Choroid plexus epithelial cell (primary cell): Measurements from ENCODE around the gene ADORA2A.

Experiments used
- DNase-seq: peaks from one replicate; pipeline ENCODE4 v3.0.0-alpha.2; 2010; ENCODE audit warnings: low read depth
- H3K4me3 ChIP-seq: 2 replicates; pipeline ENCODE4 v1.5.1; 2011; ENCODE audit warnings: low read depth, mild to moderate bottlenecking, control low read depth, low read length, moderate library complexity
- TF ChIP-seq, protein P1 (sequence below): conservative IDR thresholded peaks from 2 replicates; pipeline ENCODE4 v1.5.1; 2011; ENCODE audit warnings: low read depth, mild to moderate bottlenecking, control low read depth, inconsistent platforms, low read length, moderate library complexity

The ADORA2A gene

DNA sequence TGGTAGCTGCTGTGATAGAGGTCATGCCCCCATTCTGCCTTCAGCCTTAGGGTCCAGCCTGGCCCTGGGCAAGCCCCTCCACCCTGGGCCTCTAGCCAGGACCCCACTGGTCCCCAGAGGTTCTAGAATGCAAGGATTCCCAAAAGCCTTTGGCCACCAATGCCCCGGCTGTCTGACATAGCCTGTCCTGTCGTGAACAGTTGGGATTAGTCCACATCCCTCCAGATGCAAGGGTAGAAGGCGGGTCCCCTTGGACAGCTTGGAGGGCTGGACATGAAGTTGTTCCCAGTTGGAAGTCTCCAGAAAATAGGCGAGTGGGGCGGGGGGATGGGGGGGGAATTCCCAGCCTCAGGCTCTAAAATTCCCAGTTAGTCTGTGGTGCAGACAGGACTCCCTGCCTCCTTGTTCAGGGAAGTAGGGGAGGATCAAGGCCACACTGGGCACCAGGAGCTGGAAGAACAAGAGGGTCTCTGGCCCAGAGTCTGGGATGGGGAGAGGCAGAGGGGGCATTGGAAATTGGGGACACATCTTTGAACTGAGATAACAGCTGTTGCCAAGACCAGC lies 5.2 kb upstream of the ADORA2A start:
- TF ChIP-seq, protein P1, sequence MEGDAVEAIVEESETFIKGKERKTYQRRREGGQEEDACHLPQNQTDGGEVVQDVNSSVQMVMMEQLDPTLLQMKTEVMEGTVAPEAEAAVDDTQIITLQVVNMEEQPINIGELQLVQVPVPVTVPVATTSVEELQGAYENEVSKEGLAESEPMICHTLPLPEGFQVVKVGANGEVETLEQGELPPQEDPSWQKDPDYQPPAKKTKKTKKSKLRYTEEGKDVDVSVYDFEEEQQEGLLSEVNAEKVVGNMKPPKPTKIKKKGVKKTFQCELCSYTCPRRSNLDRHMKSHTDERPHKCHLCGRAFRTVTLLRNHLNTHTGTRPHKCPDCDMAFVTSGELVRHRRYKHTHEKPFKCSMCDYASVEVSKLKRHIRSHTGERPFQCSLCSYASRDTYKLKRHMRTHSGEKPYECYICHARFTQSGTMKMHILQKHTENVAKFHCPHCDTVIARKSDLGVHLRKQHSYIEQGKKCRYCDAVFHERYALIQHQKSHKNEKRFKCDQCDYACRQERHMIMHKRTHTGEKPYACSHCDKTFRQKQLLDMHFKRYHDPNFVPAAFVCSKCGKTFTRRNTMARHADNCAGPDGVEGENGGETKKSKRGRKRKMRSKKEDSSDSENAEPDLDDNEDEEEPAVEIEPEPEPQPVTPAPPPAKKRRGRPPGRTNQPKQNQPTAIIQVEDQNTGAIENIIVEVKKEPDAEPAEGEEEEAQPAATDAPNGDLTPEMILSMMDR: no peak
- DNase-seq: no peak
- H3K4me3 ChIP-seq: no peak overlapping the region

DNA sequence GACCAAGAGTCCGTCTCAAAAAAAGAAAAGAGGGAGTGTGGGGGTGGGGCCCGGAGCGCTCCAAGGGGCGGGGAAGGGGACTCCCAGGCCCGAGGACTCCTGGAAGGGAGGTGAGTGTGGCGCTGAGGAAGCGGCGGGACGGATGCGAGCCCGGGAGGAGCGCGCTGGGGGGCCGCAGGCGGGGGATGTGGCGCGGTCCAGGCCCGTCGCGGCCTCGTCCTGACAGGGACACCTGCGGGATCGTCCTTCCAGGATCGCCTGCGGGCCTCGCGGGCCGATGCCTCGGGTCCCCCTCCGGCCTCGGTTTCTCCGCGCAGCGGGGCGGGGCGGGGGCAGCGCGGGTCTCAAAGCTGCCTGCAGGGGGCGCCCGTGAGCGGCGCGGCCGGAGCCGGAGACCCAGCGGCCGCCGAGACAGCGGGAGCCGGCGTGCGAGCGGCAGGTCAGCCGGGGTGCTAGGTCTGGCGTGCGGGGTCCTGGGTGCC lies 3.8 kb upstream of the ADORA2A start:
- peak overlapping the region; percentile 55 for H3K4me3 ChIP-seq
- DNase-seq: peak; percentile 24
- TF ChIP-seq, protein P1: peak; percentile 43

DNA sequence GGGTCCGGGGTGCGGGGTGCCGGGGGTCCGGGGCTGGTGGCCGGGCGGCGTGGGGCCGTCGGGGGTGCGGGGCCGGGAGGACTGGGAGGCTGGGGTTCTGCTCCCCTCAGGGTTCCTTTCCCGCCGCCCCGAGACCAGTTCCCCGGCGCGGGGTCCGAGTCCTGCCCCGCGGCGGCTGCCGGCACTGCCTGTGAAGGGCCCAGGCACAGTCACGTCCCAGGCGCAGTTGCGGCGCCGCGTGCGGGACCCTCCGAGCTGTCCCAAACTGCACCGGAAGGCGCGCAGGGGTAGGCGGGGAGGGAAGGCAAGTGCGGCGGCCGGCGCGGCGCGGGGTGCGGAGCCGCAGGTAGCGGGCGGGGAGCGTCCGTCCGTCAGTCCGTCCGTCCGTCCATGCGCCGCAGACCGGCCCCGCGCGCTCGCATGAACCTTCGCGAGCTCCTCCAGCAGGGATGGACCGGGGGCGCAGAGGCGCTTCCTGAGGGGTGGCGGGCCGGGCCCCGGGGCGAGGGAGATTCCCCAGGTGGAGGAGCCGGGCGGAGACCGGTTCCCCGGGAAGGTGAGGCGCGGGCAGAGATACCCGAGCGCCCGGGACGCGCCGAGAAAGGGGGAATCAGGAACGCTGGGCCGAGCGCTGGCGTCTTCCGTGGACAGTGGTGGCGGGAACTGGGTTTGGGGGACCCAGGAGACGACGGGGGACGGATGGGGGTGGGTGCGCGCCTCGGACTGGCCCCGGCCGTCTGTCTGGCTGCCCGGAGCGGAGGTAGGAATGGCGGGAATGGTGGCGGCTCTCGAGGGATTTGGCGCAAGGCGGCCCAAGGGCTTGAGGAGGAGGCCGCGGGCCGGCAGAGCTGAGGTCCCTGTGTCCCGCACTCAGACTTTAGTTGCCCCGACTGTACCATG lies 3.1 kb upstream of the ADORA2A start:
- TF ChIP-seq, protein P1: no peak
- DNase-seq: no peak
- H3K4me3 ChIP-seq: peak overlapping the region; percentile 55

DNA sequence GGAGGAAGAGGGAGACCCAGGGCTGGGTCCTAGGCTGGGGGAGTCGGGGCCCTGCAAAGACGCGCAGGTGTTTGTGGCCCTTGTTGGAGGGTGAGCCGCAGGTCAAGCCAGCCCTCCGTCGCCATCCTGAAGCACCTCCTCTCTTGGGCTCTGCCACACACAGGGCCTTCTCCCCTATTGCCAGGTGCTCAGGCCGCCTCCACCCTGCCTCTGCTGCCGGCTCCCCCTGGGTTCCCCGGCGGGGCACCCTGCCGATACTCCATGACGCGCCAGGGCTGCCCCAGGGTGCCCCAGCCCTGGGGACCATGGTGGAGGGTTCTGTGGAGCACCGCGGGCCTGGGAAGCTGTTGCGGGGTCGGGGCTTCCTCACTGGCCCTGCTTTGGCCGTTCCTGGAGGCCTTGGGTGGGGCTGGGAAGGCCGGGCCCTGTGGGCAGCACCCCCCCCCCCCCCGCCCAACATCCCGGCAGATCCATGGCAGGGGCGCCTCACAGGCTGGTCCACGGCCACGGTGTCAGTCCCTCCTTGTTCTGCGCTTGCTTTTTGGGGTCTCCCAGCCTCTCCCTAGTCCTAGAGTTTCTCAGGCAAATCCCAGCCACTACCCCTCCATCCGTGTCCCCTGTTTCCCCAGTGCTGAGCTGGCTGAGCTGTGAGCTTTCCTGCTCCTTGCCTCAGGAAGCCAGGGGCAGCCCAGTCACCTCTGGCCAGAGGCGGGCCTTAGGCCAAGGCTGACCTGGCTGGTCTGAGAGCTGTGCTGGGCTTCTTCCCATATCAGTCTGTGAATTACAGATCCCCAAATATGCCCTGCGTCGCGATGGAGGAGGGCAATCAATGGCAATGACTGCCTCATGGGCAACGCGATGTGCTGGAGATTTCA lies 2.3 kb upstream of the ADORA2A start:
- DNase-seq: no peak
- TF ChIP-seq, protein P1: no peak
- no peak overlapping the region for H3K4me3 ChIP-seq

DNA sequence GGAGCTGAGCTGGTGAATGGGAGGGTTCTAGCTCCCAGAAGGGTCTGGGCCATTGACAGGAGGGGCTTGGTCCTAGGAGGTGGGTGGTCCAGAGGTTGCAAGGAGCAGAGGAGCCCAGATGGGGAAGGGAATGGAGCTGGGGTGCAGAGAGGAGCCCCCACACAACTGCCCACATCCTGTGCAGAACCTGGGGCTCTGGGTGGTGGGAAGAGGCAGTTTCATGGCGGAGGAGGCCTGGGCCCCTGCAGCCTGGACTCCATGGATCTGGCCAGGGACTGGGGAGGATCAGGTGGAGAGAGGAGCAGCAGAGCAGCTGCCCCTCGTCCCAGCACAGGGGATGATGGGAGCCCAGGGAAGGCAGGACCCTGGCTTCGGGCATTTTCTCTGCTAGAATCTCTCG lies 963 bp upstream of the ADORA2A start:
- no peak overlapping the region for H3K4me3 ChIP-seq
- DNase-seq: no peak
- TF ChIP-seq, protein P1: no peak

DNA sequence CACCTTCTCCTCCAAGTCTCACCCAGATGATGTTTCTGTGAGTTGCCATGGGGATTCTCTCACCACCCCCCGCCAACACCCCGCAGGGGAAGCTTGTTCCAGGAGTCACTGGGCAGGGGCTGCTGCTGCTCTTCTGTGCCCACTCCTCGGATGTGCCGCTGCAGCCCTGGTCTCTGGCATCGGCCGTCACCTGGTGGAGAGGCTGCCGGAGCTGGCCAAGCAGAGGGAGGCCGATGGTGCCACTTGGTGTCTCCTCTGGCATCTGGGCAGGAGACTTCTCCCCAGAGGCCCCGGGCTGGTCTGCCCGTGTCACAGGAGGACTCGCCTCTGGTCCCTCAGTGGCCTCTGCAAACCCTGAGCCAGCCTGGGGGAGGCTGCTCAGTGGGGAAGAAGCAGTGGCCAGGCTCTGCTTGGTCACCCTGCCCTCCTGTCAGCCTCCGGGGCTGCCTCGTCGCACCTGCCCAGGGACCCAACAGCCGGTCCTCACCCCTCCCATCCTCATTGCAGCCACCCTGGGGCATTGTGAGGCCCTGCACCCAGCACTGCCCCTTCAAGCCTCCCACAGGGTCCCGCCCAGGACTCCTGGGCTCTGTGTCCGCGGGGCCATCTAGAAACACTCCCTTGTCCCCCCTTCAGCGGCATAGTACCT lies 424 bp upstream of the ADORA2A start:
- no peak for DNase-seq
- TF ChIP-seq, protein P1: no peak
- no peak overlapping the region for H3K4me3 ChIP-seq
